ENCODE results near the gene AMN.
"Not testable (repeated sequence)": the region's sequence is repeated elsewhere in the genome, so short reads cannot be mapped to it uniquely, and the experiment has no call there.

AMN gene

GRCh38 chr14:102920273-102920997 is 2.0 kb upstream of the AMN start:
- TF ChIP-seq JUND (IDR thresholded peaks at IDR 0.05; ENCODE audit: low read depth), result no peak
- in situ Hi-C loops (cut with HindIII; ENCODE audit: low pct_unique_long_range_greater_than_20kb, low sequenced_read_pairs), result no loop called here
- DNase-seq (ENCODE audit: low read depth in 1 of 2, low spot score in 1 of 2), result no peak

- TF ChIP-seq JUND (IDR thresholded peaks at IDR 0.05; ENCODE audit: low read depth), result no peak
- in situ Hi-C loops (cut with HindIII; ENCODE audit: low pct_unique_long_range_greater_than_20kb, low sequenced_read_pairs), result no loop called here
- DNase-seq (ENCODE audit: low read depth in 1 of 2, low spot score in 1 of 2), result no peak
Observed at GRCh38 chr14:102920998-102921304, 1.5 kb upstream of the AMN start.

- no peak for DNase-seq (ENCODE audit: low read depth in 1 of 2, low spot score in 1 of 2)
- in situ Hi-C loops (cut with HindIII; ENCODE audit: low pct_unique_long_range_greater_than_20kb, low sequenced_read_pairs), result no loop called here
- TF ChIP-seq JUND (IDR thresholded peaks at IDR 0.05; ENCODE audit: low read depth), result no peak
Observed at GRCh38 chr14:102923201-102923924, 900 bp downstream of the AMN start.

- no peak for TF ChIP-seq JUND (IDR thresholded peaks at IDR 0.05; ENCODE audit: low read depth)
- in situ Hi-C loops (cut with HindIII; ENCODE audit: low pct_unique_long_range_greater_than_20kb, low sequenced_read_pairs), result no loop called here
- no peak for DNase-seq (ENCODE audit: low read depth in 1 of 2, low spot score in 1 of 2)
Observed at GRCh38 chr14:102923925-102924486, 1.5 kb downstream of the AMN start.

GRCh38 chr14:102924632-102925588 is 2.4 kb downstream of the AMN start:
- TF ChIP-seq JUND (IDR thresholded peaks at IDR 0.05; ENCODE audit: low read depth), result no peak

GRCh38 chr14:102925646-102926045 is 3.2 kb downstream of the AMN start:
- TF ChIP-seq JUND (IDR thresholded peaks at IDR 0.05; ENCODE audit: low read depth), result no peak
- in situ Hi-C loops (cut with HindIII; ENCODE audit: low pct_unique_long_range_greater_than_20kb, low sequenced_read_pairs), result no loop called here
- DNase-seq (ENCODE audit: low read depth in 1 of 2, low spot score in 1 of 2), result no peak

More at GRCh38 chr14:102924632-102925588, 2.4 kb downstream of the AMN start:
- no peak for DNase-seq (ENCODE audit: low read depth in 1 of 2, low spot score in 1 of 2)
- in situ Hi-C loops (cut with HindIII; ENCODE audit: low pct_unique_long_range_greater_than_20kb, low sequenced_read_pairs), result no loop called here

- in situ Hi-C loops (cut with HindIII; ENCODE audit: low pct_unique_long_range_greater_than_20kb, low sequenced_read_pairs), result no loop called here
- TF ChIP-seq JUND (IDR thresholded peaks at IDR 0.05; ENCODE audit: low read depth), result no peak
- no peak for DNase-seq (ENCODE audit: low read depth in 1 of 2, low spot score in 1 of 2)
Observed at GRCh38 chr14:102926104-102926503, 3.6 kb downstream of the AMN start.

GRCh38 chr14:102926840-102927239 is 4.4 kb downstream of the AMN start:
- DNase-seq (ENCODE audit: low read depth in 1 of 2, low spot score in 1 of 2); in situ Hi-C loops (cut with HindIII; ENCODE audit: low pct_unique_long_range_greater_than_20kb, low sequenced_read_pairs): not testable (repeated sequence)

- in situ Hi-C loops (cut with HindIII; ENCODE audit: low pct_unique_long_range_greater_than_20kb, low sequenced_read_pairs), result no loop called here
- no peak for DNase-seq (ENCODE audit: low read depth in 1 of 2, low spot score in 1 of 2)
- TF ChIP-seq JUND (IDR thresholded peaks at IDR 0.05; ENCODE audit: low read depth), result no peak
Observed at GRCh38 chr14:102927346-102927877, 4.9 kb downstream of the AMN start.

- no peak for DNase-seq (ENCODE audit: low read depth in 1 of 2, low spot score in 1 of 2)
- in situ Hi-C loops (cut with HindIII; ENCODE audit: low pct_unique_long_range_greater_than_20kb, low sequenced_read_pairs), result no loop called here
- TF ChIP-seq JUND (IDR thresholded peaks at IDR 0.05; ENCODE audit: low read depth), result no peak
Observed at GRCh38 chr14:102927878-102928411, 5.5 kb downstream of the AMN start.

GRCh38 chr14:102928412-102929240 is 6.2 kb downstream of the AMN start:
- no peak for DNase-seq (ENCODE audit: low read depth in 1 of 2, low spot score in 1 of 2)
- no peak for TF ChIP-seq JUND (IDR thresholded peaks at IDR 0.05; ENCODE audit: low read depth)

More at GRCh38 chr14:102928412-102929240, 6.2 kb downstream of the AMN start:
- in situ Hi-C loops (cut with HindIII; ENCODE audit: low pct_unique_long_range_greater_than_20kb, low sequenced_read_pairs), result no loop called here
